HTR-8/SVneo (cell line): ENCODE data around the gene DHX35.
A peak's percentile ranks its signal among the peaks of the same experiment; 100 is the strongest.

Experiments
- DNase-seq: peaks from one replicate; pipeline ENCODE4 v3.0.0; 2011; ENCODE audit warnings: low spot score, mixed read lengths; ENCODE audit not compliant: insufficient read length
- FAIRE-seq: peaks from 2 replicates; lab custom pipeline; 2011; peaks lifted over from hg19 to GRCh38; lab: Jason Lieb, UNC

DHX35 gene, protein sequence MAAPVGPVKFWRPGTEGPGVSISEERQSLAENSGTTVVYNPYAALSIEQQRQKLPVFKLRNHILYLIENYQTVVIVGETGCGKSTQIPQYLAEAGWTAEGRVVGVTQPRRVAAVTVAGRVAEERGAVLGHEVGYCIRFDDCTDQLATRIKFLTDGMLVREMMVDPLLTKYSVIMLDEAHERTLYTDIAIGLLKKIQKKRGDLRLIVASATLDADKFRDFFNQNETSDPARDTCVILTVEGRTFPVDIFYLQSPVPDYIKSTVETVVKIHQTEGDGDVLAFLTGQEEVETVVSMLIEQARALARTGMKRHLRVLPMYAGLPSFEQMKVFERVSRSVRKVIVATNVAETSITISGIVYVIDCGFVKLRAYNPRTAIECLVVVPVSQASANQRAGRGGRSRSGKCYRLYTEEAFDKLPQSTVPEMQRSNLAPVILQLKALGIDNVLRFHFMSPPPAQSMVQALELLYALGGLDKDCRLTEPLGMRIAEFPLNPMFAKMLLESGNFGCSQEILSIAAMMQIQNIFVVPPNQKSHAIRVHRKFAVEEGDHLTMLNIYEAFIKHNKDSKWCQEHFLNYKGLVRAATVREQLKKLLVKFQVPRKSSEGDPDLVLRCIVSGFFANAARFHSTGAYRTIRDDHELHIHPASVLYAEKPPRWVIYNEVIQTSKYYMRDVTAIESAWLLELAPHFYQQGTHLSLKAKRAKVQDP

DNA sequence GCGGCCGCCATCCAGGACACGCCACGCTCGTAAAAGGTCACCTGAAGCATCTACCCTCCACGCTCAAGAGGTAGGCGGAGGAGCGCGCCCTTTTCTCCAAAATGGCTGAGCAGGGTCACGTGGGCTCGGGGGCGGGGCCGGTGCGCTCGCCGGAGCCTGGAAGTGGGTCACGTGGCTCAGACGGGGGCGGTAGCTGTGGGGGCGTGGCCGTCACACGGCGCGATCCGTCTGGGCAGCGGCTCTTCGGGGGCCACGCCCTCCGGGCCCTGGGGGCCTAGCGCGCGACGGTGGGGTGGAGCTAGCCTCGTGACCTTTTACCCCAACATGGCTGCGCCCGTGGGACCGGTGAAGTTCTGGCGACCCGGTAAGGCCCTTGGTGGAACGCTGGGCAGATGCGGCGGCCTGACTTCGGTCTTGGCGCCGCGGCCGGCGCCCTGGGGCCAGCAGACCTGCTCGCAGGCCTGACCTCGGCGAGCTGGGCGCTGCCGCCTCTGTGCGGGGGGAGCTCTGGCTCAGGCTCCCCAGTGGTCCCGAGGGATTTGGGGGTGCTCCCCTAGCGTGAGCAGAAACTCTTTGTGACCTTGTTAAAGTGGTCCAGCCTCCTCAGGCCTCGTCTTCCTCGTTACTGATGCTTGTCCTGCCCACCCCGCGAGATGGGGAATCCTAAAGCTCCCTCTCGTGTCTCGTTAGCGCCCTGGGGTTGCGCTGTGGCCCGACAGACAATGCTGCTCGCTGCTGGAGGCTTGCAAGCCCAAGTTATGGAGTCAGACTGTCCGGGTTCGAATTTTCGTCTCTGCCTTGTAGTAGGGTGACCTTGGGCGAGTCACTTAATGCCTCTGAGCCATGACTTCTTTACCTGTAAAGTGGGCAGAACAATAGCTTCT, at the start of gene DHX35:
Gene DHX35 (plus strand): TSS at position 301 of the 884 bp plus-strand sequence. CDS start 24 bp downstream, at position 325.
- FAIRE-seq (peak; percentile 99), DNase-seq (peak; percentile 100)

DNA sequence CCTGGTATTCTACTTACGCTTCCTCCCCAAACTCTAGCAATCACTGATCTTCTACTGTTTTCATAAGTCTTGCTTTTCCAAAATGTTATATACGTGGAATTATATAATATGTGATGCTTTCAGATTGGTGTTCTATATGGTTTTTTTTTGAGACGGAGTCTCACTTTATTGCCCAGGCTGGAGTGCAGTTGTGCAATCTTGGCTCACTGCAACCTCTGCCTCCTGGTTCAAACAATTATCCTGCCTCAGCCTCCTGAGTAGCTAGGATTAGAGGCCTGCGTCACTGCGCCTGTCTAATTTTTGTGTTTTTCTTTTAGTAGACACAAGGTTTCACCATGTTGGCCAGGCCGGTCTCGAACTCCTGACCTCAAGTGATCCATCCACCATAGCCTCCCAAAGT, 46.8 kb upstream of the DHX35 start:
- FAIRE-seq (no peak), DNase-seq (no peak)

DNA sequence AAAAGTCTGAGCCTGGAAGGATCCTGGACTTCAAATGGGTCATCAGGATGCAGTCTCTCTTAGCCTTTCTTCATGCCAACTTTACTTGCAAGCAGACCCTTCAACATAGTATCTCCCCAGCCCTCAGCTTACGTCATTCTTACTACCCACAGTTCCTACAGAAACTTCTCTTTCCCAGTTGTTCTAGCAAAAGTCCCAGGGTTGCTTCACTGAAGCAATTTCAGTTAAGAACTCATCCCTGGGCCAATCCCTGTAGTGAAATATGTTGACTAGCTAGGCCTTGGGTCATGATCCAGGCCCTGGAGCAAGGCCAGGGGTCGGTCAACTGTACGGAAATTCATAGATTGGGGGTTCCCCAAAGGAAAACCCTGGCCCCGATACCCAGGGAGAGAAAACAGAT, 44.5 kb upstream of the DHX35 start:
- FAIRE-seq (no peak), DNase-seq (no peak)

DNA sequence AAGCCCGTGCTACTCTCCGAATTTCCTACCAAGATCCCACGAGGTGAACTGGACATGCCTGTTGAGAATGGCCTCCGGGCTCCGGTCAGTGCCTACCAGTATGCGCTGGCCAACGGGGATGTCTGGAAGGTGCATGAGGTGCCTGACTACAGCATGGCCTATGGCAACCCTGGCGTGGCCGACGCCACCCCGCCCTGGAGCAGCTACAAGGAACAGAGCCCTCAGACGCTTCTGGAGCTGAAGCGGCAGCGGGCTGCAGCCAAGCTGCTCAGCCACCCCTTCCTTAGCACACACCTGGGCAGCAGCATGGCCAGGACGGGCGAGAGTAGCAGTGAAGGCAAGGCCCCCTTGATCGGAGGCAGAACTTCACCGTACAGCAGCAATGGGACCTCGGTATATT, 44.0 kb upstream of the DHX35 start:
- DNase-seq: no peak
- peak; percentile 46 for FAIRE-seq

DNA sequence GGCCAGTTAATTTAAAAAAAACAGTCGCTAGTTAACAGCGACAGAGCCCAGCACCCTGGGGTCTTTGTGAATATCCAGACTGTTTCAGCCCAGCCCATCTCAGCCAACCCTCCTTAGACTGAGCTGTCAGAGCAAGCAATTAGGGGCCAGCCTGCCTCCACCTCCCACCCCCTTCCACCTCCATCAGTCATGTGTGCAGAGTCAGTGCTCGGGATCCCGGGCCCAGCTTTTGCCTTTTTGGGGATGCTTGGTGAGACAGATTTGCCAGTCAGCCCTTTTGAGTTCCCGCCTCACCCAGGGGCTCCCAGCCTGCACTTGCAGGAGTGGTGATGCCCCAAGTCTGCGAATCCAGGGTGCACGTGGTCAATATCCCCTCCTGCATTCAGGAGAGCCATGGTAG, 42.5 kb upstream of the DHX35 start:
- DNase-seq (no peak), FAIRE-seq (no peak)

DNA sequence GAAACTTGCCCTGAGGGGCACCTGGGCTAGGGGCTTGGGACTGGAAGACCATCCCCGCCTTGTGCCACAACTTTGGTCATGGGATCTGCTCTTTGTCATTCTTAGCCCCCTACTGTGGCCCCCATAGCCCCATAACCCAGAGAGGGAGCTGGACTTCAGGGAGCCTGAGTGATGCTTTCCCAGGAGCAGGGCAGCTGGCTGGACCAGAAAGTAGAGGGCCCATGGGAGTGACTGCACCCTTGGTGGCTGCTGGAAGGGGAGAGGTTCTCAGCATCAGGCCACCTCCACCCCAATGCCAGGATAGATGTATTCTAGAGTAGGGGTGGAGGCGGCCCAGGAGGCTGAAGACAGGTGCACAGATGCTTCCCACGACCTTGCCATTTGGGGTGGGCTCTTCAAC, 41.7 kb upstream of the DHX35 start:
- DNase-seq: no peak
- FAIRE-seq: peak; percentile 51

DNA sequence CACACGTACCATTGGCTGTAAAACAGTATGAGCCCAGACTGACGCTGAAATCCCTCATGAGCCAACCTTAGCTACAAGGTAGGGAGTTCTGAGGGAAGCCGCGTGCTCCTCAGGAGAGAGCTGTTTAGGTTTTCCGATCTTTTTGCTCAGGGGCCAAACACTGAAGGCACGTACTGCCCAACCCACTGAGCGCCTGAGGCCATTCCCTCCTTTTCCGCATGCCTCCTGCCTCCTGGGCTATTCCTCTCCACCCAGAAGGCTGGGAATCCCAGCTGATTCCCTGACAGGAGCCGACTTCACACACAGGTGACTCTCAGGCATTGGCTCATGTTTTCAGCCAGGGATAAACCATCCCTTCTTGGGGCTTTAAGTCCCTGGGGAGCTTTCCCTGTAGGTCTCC, 41.3 kb upstream of the DHX35 start:
- DNase-seq (no peak), FAIRE-seq (no peak)

DNA sequence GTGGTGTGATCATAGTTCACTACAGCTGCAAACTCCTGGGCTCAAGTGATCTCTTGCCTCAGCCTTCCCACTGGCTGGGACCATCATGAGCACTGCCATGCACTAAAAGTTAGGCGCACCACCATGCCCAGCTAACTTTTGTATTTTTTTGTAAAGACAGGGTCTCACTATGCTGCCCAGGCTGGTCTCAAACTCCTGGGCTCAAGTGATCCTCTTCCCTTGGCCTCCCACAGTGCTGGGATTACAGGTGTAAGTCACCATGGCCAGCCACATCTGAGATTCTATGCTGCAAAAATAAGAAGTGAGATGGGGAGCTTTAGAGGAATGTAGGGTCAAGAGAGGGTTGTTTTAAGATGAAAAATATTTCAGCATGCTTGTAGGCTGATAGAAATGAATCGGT, 37.4 kb upstream of the DHX35 start:
- peak; percentile 36 for FAIRE-seq
- DNase-seq: no peak

DNA sequence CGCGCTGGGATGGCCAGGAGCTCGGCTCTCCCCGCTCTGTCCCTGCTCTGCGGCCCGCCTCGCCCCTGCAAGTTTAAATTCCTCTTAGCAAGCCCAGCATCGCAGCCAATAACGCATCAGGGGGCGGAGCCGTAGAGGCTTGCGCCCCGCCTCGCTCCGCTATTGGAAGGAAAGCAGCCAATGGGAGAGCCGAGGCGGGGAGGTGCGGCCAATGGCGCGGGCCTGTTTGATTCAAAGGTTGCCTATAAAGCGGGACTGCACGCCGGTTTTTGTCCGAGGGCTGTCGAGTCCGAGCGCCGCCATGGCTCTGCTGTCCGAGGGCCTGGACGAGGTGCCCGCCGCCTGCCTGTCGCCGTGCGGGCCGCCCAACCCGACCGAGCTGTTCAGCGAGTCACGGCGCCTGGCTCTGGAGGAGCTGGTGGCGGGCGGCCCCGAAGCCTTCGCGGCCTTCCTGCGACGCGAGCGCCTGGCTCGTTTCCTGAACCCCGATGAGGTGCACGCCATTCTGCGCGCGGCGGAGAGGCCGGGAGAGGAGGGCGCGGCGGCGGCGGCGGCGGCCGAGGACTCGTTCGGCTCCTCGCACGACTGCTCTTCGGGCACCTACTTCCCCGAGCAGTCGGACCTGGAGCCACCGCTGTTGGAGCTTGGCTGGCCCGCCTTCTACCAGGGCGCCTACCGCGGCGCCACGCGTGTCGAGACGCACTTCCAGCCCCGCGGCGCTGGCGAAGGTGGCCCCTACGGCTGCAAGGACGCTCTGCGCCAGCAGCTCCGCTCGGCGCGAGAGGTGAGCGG, 35.8 kb upstream of the DHX35 start, which contains the start of gene FAM83D:
Gene FAM83D (plus strand): TSS at position 276 of the 792 bp plus-strand sequence. CDS start 26 bp downstream, at position 302.
- FAIRE-seq: peak; percentile 97
- DNase-seq: peak; percentile 100

DNA sequence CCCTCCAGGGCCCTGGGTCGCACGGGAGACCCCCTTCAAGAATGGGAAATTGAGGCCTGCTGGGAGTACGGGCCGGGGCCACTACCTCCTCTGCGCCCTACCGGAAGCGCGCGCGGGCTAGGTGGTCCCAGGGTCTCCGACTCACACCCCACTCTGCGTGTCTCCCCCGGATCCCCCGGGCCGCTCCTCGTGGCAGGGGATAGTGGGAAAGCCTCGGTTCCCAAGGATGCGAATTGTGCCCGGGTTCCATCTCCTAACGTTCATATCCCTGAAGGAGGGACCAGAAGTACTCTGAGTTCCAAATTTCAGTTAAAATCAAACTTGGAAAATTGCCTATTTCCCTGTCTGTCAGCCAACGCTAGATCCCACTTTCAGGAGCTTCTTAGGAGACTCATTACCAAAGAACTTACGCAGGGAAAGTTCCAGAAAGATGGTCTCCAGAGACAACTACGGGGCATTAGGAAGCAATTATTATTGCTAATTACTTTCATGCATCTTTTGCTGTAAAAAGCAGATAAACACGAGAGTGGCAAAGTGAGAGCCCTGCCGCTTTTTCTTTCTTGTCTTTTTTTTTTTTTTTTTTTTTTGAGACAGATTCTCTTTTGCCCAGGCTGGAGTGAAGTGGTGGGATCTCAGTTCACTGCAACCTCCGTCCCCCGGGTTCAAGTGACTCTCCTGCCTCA, 35.1 kb upstream of the DHX35 start:
- DNase-seq (no peak), FAIRE-seq (no peak)

DNA sequence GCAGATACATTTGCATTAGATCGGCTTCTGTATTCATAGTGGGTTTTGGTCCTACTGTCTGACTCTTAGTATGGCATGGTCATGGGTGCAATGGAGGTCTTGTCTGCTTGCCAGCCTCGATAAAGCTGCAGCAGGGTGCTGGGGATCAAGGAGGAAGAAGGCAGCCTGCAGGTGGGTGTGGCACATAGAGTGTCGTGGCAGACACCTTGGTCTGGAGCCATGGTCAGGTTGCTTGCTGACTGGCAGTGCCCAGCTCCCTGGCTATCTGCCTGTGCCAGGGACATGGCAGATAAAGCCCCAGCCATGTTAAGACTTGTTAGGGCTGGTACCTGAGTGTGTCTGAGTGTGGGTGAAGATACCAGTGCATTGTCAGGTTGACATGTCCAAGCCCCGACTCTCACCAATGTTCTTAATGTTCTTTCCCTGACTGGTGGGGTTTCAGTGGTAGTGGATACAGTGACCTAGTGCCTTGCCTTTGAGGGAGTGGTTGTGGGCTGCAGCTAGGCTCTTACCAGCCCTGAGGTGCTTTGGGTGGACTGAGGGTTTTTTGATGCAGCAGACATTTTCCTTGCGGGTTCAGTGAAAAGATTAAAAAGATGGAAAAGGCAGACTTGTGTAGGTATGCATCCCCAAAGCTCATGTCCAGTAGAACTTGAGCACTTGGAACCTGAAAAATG, 34.1 kb upstream of the DHX35 start:
- DNase-seq (no peak), FAIRE-seq (peak; percentile 23)

DNA sequence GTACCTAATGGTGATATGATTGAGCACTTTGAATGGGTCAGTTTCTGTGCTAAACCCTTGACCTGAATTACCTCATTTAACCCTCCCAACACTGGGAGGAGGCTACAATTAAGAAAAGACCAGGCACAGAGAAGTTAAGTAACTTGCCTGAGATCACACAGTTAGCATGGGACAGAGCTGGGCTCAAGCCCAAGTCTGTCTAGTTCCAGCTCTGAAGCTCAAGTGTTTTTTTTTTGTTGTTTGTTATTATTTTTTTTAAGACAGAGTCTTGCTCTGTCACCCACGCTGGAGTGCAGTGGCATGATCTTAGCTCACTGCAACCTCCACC, 31.9 kb upstream of the DHX35 start:
- FAIRE-seq: no peak

DNA sequence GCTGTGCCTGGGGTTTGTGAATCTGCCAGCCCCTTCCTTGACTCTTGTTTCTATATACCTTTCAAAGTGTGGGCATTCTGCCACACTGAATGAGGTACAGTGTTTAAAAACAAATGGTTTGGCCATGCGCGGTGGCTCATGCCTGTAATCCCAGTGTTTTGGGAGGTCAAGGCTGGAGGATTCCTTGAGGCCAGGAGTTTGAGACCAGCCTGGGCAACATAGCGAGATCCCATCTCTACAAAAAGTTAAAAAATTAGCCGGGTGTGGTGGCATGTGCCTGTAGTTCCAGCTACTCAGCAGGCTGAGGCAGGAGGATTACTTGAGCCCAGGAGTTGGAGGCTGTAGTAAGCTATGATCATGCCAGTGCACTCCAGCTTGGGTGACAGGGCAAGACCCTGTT, 30.2 kb upstream of the DHX35 start:
- FAIRE-seq: no peak

More for the DNA sequence above, 31.9 kb upstream of the DHX35 start:
- DNase-seq: no peak

DNA sequence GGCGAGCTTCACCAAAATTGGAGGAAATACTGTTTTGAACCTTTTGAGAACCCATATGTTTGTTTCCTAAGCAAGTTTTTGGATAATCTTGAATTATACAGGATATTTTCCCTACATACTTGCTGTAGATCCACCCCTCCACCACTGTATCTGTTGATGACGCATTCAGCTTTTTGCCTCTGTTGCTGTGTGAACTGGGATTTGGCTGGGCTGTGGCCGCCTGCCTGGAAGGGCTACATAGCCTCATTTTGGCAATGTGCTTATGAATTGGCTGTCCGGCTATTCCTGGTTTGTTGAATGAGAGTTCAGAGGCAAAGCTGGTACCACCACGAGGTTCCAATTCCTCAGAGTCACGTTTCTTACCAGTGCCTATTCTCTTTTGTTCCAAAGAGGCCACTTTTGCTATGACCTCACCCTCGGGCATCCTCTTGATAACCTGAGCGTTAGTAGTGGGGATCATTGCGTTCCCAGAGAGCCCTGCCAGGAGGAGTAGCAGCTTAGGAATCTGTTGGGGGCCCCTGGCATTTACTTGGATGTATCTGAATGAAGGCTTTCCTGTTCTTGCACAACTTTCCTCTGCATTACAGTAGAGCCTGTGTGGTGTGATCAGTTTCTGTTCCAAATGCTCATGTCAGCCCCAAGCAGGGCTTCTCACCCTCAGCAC, 29.6 kb upstream of the DHX35 start:
- DNase-seq: peak; percentile 44
- FAIRE-seq: peak; percentile 64

More for the DNA sequence above, 30.2 kb upstream of the DHX35 start:
- DNase-seq: no peak

DNA sequence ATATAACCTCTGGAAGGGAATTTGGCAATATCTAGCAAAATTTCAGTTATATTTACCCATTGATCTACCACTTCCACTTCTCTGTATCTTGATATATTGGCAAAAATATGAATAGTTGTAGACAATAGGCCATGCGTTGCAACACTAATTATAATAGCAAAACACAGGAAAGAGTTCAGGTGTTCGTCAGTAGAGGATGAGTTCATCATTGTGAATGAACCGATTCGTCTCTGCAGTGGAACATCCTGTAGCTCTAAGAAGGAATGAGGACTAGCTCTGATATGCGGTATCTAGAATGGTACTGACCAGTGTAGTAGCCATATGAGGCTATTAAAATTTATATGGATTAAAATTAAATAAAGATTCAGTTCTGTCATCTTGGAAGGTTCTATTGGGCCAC, 27.6 kb upstream of the DHX35 start:
- FAIRE-seq: no peak

DNA sequence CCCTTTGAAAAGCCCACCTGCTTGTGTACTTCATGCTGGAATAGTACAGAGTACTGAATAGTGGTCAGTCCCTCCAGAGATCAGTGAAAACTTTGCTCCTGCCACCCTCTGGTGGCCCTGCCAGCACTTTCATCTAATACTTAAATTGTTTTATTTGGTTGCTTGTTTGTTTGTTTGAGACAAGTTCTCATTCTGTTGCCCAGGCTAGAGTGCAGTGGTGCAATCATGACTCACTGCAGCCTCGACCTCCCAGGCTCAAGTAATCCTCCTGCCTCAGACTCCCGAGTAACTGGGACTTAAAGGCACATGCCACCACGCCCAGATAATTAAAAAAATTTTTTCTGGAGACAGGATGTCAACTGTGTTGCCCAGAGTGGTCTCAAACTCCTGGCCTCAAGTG, 26.9 kb upstream of the DHX35 start:
- DNase-seq (peak; percentile 45), FAIRE-seq (no peak)

More for the DNA sequence above, 27.6 kb upstream of the DHX35 start:
- DNase-seq: no peak

DNA sequence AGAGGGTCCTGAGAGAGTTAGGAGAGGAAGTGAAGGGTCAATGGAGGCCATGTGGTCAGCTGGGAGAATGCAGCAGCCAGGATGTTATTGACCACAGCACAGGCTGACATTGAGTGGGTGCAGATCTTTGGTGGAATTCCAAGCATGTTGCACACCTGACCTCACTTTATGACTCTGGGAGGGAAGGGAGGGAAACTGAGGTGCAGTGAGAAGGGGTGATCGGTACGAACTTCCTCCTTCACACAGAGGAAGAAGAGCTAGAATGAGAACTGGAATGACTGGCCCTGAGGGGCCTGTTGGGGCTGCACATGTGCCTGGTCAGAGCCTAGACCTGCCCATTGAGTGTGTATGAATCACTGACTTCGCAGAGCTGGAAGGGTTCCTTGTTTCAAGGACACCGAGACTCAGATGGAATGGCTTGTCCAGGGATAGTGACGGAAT, 26.2 kb upstream of the DHX35 start:
- peak; percentile 57 for FAIRE-seq
- no peak for DNase-seq

DNA sequence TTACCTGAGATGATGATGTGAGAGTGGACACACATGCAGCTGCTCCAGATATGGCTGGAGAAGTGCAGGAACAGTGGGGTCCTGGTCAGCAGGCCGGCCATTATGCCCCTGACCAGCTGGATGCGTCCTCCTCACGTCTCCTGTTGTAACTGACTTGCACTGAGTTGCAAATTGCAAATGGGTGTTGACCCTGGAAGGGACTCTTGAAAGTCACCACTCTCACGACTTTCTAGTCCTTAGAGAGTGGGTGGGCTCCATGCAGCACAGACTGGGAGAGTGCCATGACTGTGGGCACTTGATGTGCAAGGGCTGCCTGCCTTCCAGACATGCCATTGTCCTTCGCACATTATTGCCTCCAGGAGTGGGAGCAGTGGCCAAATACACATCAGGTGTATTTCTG, 25.1 kb upstream of the DHX35 start:
- FAIRE-seq: no peak
- no peak for DNase-seq
